HG02798 (cell line): ENCODE measurements around the gene SGCD.

Experiments
- ATAC-seq: cut with Tn5 transposase; IDR thresholded peaks from one replicate; pipeline ENCODE4 v1.9.1; 2021; ENCODE audit warnings: mild to moderate bottlenecking; ENCODE audit not compliant: unreplicated experiment, poor library complexity

Gene SGCD

DNA sequence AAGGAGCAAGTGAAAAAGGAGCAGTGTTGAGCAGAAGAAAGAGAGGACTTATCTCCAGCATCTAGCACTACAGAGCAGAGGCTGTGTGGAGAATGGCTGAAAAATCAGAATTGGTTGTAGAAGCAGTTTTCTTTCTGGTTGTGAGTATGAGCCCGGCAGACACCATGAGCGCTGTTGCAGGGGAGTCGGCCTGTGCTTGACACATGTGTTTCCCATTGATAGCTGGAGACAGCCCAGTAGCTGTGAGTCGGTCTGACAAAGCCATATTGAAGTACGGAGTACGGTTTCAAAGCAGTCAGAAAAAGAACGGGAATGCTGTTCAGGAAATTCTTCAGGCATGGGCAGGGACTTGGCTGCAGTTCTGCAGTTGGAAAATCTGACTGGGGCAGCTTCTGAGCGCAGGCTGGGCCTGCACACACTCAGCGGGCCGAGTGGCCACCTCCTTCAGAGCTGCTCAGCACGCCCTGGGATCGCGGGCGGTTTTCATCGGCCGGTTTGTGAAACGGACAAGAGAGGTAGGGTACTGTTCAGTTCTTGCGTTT lies at the start of gene SGCD:
TSS of gene SGCD (plus strand) at position 447 of the 542 bp plus-strand sequence.
- ATAC-seq = no peak

DNA sequence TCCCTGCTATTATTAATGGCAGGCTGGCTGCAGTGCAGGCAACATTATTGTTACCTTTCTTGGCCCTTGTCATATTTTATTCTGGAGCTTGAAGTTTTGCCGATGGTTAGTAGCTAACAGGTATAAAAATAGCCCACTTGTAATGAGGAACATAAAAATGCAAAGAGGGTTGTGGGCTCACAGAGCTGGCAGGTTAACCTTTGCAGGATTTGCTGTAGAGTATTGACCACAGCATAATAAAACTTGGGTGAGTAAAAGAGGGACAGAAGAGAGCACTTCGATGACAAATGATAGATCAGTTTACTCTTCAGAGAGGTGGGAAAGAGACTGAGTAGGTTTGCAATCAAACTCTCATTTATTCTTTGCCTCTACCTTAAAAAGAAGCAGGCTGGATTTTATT lies 49.7 kb upstream of the SGCD start:
- no peak for ATAC-seq

DNA sequence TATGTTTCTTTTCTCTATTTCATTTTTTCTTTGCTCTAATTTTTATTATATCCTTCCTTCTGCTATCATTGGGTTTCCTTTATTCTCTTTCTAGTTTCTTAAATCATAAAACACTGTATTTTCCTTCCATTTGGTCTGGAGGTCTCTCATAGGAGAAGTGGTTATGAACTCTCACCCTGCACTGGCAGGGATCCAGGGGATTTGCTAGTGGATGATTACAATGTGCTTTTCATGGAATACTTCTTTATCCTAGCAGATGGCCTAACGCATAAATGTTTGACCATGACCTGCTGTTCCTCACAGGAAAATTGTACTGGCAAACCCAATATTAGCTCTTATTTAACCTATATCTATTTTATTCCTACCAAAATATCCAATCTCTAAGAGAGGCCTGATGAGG lies 31.5 kb upstream of the SGCD start:
- ATAC-seq = no peak

DNA sequence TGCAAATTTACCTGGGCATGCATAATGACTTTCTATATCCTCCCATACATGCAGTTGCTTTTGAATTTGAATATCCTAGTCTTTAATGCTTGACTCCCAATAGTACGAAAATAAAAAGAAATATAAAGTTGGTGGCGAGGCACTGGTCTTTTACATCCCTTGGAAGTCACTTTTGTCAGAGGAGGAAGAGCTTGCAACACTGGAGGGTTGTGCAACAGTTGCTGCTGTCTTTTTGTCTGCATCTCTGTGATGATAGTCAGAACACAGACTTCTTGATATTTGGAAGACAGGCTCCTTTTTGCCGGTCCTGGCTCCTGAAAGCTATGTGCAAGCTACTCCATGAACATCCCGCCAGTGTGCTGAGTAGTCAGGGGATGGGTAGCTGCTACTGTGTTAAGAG lies 16.8 kb upstream of the SGCD start:
- no peak for ATAC-seq

DNA sequence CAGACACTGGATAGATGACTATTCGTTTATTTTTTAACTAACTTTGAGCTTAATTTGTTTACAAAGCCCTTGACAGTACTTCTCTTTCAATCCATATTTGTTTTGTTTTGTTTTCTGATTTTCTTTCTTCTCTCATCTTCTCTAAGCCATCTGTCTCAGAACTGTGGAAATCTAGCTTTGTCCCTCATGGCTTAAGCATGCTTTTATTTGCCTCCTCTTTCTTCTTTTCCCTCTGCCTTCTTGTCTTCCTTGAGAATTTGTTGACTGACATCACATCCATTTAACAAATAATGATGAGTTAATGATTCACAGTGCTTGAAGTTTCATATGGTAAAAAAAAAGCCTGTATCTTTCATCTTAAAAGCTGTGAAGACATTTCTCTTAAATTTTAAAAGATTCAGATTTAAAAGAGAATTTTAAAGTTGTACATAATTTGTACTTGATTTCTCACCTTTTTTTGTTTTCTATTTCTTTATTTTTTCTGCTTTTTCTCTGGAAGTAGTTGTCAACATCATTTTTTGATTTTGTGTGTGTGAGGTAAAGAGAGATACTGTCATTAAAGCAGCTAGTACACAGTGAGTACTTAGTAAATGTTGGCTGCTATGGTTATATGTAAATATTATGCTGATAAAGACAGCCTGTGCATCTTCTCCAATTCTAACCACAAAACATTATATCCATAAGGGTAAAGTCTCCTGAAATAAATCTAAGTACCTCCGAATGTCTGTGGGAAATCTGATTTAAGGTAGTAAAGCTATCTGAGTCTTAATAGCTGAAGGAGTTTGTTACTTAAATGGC lies 13.9 kb upstream of the SGCD start:
- no peak for ATAC-seq

DNA sequence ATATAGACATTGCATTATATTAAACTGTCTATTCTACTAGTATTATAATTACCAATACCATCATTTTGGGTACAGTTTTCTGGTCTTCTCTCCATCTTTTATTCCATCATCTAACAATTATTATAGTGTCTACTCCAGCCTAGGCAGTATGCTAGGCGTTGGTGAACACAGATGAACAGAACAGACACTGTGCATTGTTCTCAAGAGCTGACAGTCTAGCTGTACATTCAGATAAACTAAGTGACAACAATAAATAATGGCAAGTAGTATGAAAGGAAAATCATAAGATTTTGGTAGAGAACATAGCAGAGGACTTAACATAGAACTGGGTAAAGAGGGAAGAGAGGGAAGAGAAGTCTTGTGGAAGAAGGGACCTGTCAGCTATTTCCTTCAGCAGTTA lies 12.5 kb upstream of the SGCD start:
- ATAC-seq = no peak

DNA sequence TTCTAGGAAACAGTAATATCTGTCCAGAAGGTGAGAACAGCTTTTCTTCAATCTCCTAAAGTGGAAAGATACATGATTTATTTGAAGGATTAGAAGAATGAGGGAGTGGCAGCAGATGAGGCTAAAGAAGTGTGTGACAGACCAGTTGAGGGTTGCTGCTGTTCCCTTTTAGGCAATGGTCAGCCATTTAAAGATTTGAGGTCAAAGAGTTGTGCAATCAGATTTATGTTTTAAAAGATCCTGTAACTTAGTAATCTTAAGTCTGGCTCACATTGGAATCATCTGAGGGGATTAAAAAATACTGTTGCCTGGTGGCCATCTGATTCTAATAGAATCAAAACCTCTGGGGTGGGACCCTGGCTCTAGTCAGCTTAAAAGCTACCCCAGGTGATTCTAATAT lies 4.3 kb upstream of the SGCD start:
- ATAC-seq = no peak

DNA sequence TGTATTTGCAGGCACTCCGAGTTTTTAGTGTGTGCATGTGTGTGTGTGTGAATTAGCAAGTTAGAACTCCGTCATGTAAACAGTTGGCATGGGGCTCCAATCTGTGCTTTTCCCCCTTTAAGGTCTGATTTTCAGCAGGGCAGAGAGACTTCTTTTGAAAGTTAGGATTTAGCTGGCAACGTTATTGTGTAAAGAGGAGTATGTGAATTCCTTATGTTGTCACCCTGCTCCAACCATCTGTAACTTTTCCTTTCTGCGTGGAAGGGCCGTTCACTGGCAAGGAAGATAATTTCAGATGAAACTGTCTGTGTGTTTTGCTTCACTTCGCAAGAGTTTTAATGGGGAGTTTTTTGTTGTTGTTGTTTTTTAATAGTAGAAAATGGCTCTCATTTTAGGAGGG lies 332 bp downstream of the SGCD start:
- no peak for ATAC-seq

DNA sequence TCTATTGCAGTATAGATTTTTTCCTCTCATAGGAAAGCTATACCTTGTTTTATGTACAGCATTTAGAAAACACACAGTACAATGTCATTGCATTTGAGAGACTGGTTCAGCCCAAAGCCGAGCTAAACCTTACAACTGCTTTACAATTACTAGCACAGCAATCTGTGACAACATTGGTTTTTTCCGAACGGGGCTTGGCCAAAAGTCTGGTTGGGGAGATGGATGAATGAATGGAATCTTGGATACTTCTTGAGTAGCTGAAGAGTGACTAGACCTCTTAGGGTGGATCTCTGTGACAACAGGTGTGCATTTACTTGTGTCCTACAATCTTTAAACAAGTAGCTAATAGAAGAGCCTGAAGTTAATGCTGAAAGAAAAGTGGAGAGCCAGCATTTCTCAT lies 1.2 kb downstream of the SGCD start:
- ATAC-seq = no peak

DNA sequence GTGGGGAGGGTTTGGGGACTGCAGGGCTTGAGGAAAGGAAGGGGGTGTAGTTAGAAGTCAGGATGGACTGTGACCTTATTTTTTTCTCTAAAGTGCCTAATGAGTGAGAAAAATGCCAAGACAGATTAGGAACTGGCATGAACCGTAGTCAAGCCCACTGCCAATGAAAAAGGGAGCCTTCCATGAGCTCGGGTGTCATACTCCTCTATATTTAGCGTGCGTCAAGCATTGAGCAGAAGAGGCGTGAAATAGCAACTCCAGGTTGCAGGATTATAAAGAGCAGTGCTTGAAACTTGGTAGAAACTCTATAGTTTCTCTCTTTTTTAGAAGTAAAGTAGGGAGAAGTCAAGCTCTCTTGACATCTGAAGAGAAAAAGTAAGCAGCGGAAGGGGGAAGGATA lies 1.8 kb downstream of the SGCD start:
- ATAC-seq = no peak

DNA sequence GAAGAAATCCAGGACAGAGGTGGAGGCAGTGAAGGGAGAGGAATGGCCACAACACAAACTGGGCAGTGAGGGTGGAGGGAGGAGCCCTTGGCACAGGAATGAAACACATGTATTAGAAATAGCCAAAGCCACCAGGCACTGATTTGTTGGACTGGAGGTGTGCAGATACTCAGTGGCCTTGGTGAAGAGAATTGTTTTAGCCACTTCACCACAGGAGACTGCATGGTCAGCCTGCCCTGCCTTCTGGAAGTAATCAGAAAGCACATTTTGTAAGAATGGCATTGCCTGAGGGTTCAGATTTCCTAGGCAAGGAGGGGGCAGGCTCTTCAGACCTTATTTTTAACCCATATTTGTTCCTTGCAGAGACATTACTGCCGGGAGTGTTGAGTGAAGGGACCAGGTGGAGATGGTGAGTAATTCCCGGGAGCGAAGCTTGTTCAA lies 2.2 kb downstream of the SGCD start:
- ATAC-seq = no peak

DNA sequence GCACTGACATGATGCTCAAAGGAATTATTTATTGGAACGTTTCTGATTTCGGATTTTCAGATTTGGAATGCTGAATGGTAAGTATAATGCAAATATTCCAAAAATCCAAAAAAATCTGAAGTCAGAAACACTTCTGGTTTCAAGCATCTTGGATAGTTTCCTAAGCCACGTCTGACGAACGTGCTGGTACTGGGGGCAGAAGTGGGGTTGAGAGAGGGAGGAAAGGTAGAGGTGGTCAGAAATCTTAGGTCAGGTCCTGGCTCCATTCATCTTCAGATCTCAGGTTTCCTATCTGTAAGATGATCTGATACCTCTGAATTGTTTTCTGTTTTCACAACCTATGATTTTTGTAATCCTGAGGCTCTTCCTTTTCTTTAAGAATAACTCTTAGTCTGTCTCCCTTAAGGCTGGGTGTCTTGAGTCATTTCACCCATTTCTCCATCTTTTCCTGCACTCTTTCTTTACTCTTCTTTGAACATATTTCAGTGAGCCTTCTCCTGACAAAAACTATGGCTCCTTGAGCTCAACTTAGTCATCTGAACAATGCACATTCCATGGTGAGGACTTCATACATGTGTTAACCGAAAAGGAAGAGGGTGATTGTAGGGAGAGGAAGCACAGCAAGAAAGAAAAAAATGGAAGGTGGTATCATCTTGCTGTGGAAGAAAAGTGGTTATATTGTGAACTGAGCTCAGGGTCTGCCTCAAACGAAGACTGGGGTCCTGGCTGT lies 3.3 kb downstream of the SGCD start:
- ATAC-seq = no peak

DNA sequence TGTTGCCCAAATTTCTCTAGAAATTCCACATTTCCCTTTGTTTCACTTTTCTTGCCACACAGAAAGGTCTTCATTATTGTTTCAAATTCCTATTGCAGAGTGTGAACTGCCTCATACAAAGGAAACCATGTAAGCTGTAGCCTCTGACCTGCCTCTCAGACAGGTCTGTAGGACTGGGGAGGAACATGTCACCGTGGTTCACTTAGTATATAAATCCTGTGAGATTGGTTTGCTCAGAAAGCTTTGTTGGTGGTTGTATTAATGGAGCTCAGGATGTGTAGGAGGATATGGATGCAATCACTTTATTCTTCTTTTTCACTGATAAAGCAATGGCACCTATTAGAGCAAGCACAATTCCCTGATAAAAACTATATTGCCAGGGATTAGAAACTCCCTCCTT lies 4.2 kb downstream of the SGCD start:
- ATAC-seq = no peak

DNA sequence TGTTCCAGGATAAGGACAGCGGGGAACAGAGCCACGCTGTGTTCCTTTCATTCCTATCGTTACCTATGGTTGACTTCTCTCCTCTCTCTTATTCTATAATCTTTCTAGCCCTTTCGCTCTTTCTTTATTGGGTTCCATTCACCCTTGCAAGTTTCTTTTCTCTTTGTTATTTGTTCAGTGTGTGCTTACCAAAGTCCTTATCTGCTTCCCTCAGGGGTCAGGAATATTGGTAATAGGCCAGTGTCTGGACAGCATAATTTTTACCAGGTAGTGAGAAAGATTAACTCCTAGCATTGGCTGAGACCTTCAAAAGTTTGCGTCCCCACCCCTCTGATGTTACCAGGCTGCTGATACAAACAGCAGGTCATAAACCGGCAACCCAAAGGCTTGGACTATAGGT lies 4.9 kb downstream of the SGCD start:
- ATAC-seq = no peak

DNA sequence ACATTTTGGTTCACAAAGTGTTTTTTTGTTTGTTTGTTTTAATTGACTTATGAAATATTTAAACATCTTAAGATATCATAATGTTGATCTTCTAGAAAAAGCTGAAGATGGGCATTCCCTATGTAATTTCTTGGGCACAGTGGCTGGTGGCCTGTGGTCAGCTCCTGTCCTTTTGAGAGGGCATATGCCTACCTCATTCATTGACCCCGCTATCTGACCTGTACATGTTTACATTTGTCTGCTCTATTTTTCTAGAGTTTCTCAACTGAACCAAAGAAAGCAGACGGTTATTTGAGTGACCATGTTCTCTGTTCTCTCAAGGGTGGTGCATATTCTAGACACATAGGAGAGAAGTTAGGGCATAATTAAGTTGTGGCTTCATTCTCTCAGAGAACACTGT lies 5.3 kb downstream of the SGCD start:
- ATAC-seq = no peak

DNA sequence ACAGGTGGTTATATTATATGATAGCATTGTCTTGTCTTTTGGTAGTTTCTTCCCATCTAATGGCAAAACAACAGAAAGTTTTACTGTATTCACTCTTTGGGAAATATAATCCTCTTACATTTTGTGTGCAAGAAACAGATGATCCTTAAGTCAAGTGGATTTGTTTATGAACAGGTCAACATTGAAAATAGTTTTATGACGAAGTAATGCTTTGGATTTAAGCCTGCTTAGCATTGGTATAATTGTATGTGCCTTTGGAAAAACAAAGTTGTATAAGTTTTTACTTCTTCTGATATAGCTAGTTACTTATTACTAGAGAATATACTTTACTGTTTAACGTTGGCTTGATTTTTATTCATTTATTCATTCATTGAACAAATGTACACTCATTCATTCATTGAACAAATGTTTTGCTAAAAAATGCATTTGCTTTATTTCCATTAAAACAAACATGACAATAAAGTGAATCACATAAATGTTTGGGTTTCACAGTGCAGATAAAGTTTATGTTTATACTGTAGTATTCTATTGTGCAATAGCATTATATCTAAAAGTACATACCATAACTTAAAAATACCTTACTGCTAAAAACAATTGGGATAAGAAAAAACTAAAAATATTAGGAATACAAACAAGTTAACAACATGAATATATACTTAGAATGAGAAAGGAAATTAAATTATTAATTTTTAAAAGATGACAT lies 12.3 kb downstream of the SGCD start:
- ATAC-seq = no peak

DNA sequence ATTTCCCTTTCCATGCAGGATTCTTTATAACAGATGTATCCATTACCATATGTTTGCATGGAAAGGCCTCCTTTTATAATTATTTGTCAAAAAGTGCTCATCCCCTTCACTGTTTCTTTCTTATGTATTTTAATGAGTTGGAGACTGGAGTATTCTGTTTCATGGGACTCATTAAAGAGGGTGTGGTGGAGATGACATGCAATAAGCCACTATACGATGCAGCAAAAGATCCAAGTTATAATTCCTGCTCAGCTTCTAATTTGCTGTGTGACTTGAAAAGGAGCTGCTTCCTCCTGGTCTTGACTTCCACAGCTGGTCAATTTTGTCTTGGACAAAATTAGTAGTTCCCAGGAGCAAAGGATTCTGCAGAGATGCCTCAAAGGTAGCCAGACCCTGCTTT lies 13.9 kb downstream of the SGCD start:
- ATAC-seq = no peak

DNA sequence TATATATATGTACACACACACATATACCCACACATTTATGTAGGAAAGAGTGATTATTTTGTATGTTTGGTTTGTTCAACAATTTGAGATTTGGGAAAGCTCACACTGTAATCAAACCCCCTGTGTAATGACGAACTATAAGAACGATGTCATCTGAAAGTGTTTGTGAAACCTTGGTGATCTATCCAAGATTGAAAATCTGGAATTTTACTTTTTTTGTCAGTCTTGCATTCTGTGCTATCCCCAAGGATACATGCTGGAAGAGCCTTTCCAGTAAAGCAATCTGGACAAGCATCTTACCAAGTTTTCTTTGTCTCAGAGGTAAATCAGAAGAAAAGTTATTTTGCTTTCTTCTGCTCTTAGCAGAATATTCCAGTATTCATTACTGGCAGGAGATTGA lies 23.3 kb downstream of the SGCD start:
- ATAC-seq = no peak

DNA sequence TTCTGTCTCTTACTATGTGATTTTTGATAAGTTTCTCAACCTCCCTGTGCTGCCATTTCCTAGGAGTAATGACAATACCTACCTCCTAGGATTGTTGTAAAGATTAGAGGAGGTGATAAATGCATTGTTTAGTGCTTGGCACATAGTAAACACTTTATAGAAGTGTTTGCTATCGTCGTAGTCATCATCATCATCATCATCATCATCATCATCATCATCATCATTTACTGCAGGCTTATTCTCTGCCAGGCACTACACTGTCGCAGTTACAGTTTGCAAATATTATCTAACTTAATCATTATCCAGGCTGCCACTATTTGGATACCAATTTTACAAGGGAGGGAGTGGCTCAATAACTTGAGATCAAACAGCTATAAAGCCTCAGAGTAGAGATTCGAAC lies 24.5 kb downstream of the SGCD start:
- ATAC-seq = no peak

DNA sequence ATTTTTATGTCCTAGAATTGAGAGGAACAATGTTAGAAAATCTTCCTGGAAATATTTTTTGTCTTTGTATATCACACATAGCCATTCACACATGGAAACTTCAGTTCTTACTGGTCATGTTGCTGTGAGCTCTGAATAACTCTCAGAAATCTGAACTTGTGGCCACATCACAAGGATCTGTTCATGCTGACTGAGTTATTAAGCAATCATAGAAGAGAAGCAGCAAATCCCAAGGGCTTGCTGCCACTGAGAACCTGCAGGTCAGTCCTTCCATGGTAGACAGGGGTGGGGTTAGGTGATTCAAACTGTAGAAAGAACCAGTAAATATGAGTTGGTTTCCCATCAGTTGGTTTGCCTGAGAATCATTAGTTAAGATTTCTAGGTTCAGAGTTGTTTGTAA lies 27.6 kb downstream of the SGCD start:
- no peak for ATAC-seq

DNA sequence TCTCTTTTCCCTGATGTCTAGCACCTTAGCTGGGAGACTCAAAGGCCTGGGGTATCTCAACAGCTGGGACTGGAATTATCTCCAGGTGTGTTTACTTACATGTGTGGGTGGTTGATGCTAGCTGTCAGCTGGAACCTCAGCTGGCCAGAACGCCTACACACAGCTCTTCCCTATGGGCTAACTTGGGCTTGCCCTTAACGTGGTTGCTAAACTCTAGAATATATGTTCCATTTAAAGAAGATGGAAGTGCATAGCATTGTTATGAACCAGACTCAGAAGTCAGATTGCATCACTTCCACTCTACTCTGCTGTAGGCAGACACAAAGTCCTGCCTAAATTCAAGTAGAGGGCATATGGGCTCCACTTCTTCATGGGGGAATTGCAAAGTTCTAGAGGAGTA lies 29.3 kb downstream of the SGCD start:
- peak; percentile 63 for ATAC-seq
